Parathyroid adenoma (tissue), 2 donors: Measurements from ENCODE around the gene WSCD2.

Experiments
- H2AFZ ChIP-seq: fragments of 300-600 bp; sonication (generic); one replicate; pipeline ENCODE4 v1.7.0; 2017; ENCODE audit warnings: antibody characterized with exemption, mild to moderate bottlenecking
- H3K27ac ChIP-seq: fragments of 300-600 bp; sonication (generic); one replicate; pipeline ENCODE4 v1.7.0; 2017
- H3K27me3 ChIP-seq: fragments of 300-600 bp; sonication (generic); one replicate; pipeline ENCODE4 v1.7.0; 2017; ENCODE audit warnings: low read length; ENCODE audit not compliant: control insufficient read depth, insufficient read depth
- H3K36me3 ChIP-seq: fragments of 300-600 bp; sonication (generic); one replicate; pipeline ENCODE4 v1.7.0; 2017; ENCODE audit warnings: low read length; ENCODE audit not compliant: control insufficient read depth, insufficient read depth
- H3K4me1 ChIP-seq: fragments of 300-600 bp; sonication (generic); one replicate; pipeline ENCODE4 v1.7.0; 2017; ENCODE audit warnings: control low read depth
- H3K4me2 ChIP-seq: fragments of 300-600 bp; sonication (generic); one replicate; pipeline ENCODE4 v1.7.0; 2017; ENCODE audit warnings: low read length
- H3K4me3 ChIP-seq: fragments of 300-600 bp; sonication (generic); one replicate; pipeline ENCODE4 v1.7.0; 2017; ENCODE audit warnings: low read depth, low read length
- H3K79me2 ChIP-seq: fragments of 300-600 bp; sonication (generic); one replicate; pipeline ENCODE4 v1.7.0; 2017; ENCODE audit warnings: control low read depth
- H3K9ac ChIP-seq: fragments of 300-600 bp; sonication (generic); one replicate; pipeline ENCODE4 v1.7.0; 2017; ENCODE audit warnings: mild to moderate bottlenecking
- H3K9me3 ChIP-seq: fragments of 300-600 bp; sonication (generic); one replicate; pipeline ENCODE4 v1.7.0; 2017; ENCODE audit warnings: low read length; ENCODE audit not compliant: control insufficient read depth
- CTCF ChIP-seq: fragments of 300-600 bp; sonication (generic); IDR thresholded peaks from one replicate; pipeline ENCODE4 v1.7.0; 2017; ENCODE audit warnings: antibody characterized with exemption, mild to moderate bottlenecking
- donor health status: primary hyperparathyroidism.

WSCD2 gene

GRCh38 chr12:108232565-108232964 lies 103.5 kb downstream of the WSCD2 start:
- H3K27ac ChIP-seq: no peak overlapping the region
- no peaks in the 10 kb centered on the region for H3K27me3 ChIP-seq
- TF ChIP-seq CTCF: no peak
- no peak overlapping the region for H3K4me3 ChIP-seq
- H3K9me3 ChIP-seq: no peaks in the 10 kb centered on the region
- H3K4me1 ChIP-seq: no peaks in the 10 kb centered on the region
- no peaks in the 10 kb centered on the region for H3K79me2 ChIP-seq
- H3K9ac ChIP-seq: no peak overlapping the region
- no peaks in the 10 kb centered on the region for H3K36me3 ChIP-seq
- H3K4me2 ChIP-seq: no peak overlapping the region
- H2AFZ ChIP-seq: no peak overlapping the region

- H3K27ac ChIP-seq: no peak overlapping the region
- no peak overlapping the region for H3K4me2 ChIP-seq
- no peaks in the 10 kb centered on the region for H3K27me3 ChIP-seq
- H3K79me2 ChIP-seq: no peaks in the 10 kb centered on the region
- no peak overlapping the region for H3K4me3 ChIP-seq
- no peaks in the 10 kb centered on the region for H3K4me1 ChIP-seq
- TF ChIP-seq CTCF: peak; percentile 27
- H3K36me3 ChIP-seq: no peaks in the 10 kb centered on the region
- H3K9me3 ChIP-seq: no peaks in the 10 kb centered on the region
- no peak overlapping the region for H2AFZ ChIP-seq
- no peak overlapping the region for H3K9ac ChIP-seq
Measured at GRCh38 chr12:108234158-108234557, 105.1 kb downstream of the WSCD2 start.

- no peak overlapping the region for H3K4me3 ChIP-seq
- no peaks in the 10 kb centered on the region for H3K9me3 ChIP-seq
- no peaks in the 10 kb centered on the region for H3K27me3 ChIP-seq
- no peak overlapping the region for H3K9ac ChIP-seq
- no peak overlapping the region for H3K27ac ChIP-seq
- no peak overlapping the region for H2AFZ ChIP-seq
- no peaks in the 10 kb centered on the region for H3K4me1 ChIP-seq
- H3K36me3 ChIP-seq: no peaks in the 10 kb centered on the region
- TF ChIP-seq CTCF: no peak
- H3K79me2 ChIP-seq: no peaks in the 10 kb centered on the region
- no peak overlapping the region for H3K4me2 ChIP-seq
Measured at GRCh38 chr12:108235197-108235984, 106.3 kb downstream of the WSCD2 start.

GRCh38 chr12:108235985-108236263 lies 106.8 kb downstream of the WSCD2 start:
- no peaks in the 10 kb centered on the region for H3K27me3 ChIP-seq
- H3K4me3 ChIP-seq: no peak overlapping the region
- H3K79me2 ChIP-seq: no peaks in the 10 kb centered on the region
- no peaks in the 10 kb centered on the region for H3K4me1 ChIP-seq
- no peaks in the 10 kb centered on the region for H3K36me3 ChIP-seq
- no peak overlapping the region for H3K4me2 ChIP-seq
- TF ChIP-seq CTCF: no peak
- no peaks in the 10 kb centered on the region for H3K9me3 ChIP-seq
- no peak overlapping the region for H3K9ac ChIP-seq
- no peak overlapping the region for H2AFZ ChIP-seq
- no peak overlapping the region for H3K27ac ChIP-seq

- Histone ChIP-seq H3K9ac (no peak overlapping the region), H3K27ac (no peak overlapping the region), H3K9me3 (no peaks in the 10 kb centered on the region), H2AFZ (no peak overlapping the region), H3K4me3 (no peak overlapping the region), H3K79me2 (no peaks in the 10 kb centered on the region), H3K4me2 (no peak overlapping the region), H3K36me3 (no peaks in the 10 kb centered on the region), H3K27me3 (no peaks in the 10 kb centered on the region), H3K4me1 (no peaks in the 10 kb centered on the region)
- TF ChIP-seq CTCF: no peak
Measured at GRCh38 chr12:108236366-108236765, 107.3 kb downstream of the WSCD2 start.
